CD14-positive monocyte (primary cell): ENCODE results near the gene RERE. TPM values are rescaled to one million over a fixed set of nuclear protein-coding genes. Genes with fewer than 3 reads are reported as not detected.

Experiments
- DNase-seq, 3 donors: peaks; one replicate each; pipeline ENCODE4 v3.0.0-alpha.2; 2011 to 2022
- H2AFZ ChIP-seq: 2 replicates; pipeline ENCODE4 v1.6.0; 2012; ENCODE audit warnings: mild to moderate bottlenecking, low read depth, low read length, inconsistent platforms; ENCODE audit not compliant: insufficient read depth, poor library complexity, severe bottlenecking
- H3K27ac ChIP-seq, 2 donors: 1 replicate in 1 of 2; 2 replicates in 1 of 2; pipeline ENCODE4 v1.5.1; 2012 to 2013; ENCODE audit warnings: low read length in 2 of 2, control low read depth in 1 of 2, inconsistent platforms in 1 of 2, low read depth in 1 of 2, mild to moderate bottlenecking in 1 of 2
- H3K27me3 ChIP-seq, 2 donors: one replicate each; pipeline versions ENCODE4 v1.6.0 to v1.6.1; 2011 to 2013; ENCODE audit warnings: low read length in 2 of 2; ENCODE audit not compliant: control insufficient read depth in 2 of 2, insufficient read depth in 2 of 2
- H3K36me3 ChIP-seq, 2 donors: replicated peaks in 1 of 2; 1 replicate in 1 of 2; 2 replicates in 1 of 2; pipeline versions ENCODE4 v1.5.1 to v1.6.1; 2012 to 2013; ENCODE audit warnings: low read length in 2 of 2, control low read depth in 1 of 2, inconsistent platforms in 1 of 2, mild to moderate bottlenecking in 1 of 2; ENCODE audit not compliant: insufficient read depth in 2 of 2, control insufficient read depth in 1 of 2
- H3K4me1 ChIP-seq, 2 donors: 1 replicate in 1 of 2; 2 replicates in 1 of 2; pipeline versions ENCODE4 v1.5.1 to v1.6.1; 2012 to 2013; ENCODE audit warnings: low read length in 2 of 2, control low read depth in 1 of 2, inconsistent platforms in 1 of 2, mild to moderate bottlenecking in 1 of 2, moderate library complexity in 1 of 2; ENCODE audit not compliant: insufficient read depth in 2 of 2, control insufficient read depth in 1 of 2
- H3K4me2 ChIP-seq: replicated peaks from 2 replicates; pipeline ENCODE3; 2012; ENCODE audit warnings: low read length, moderate library complexity, mild to moderate bottlenecking; ENCODE audit not compliant: poor library complexity, severe bottlenecking; ENCODE audit errors: extremely low read depth
- H3K4me3 ChIP-seq, 3 experiments: fragments of 200-600 bp in 1 of 3; sonication (generic) in 1 of 3; replicated peaks in 1 of 3; 1 replicate in 2 of 3; 2 replicates in 1 of 3; pipeline ENCODE4 v1.5.1; 2011 to 2013; ENCODE audit warnings: low read length in 3 of 3, mild to moderate bottlenecking in 3 of 3, control low read depth in 2 of 3, low read depth in 2 of 3, inconsistent platforms in 1 of 3, moderate library complexity in 1 of 3
- H3K79me2 ChIP-seq: 2 replicates; pipeline ENCODE4 v1.6.0; 2012; ENCODE audit warnings: mild to moderate bottlenecking, control low read depth, inconsistent platforms, low read length, moderate library complexity; ENCODE audit not compliant: insufficient read depth
- H3K9ac ChIP-seq: 2 replicates; pipeline ENCODE4 v1.6.0; 2017; ENCODE audit warnings: low read length, mild to moderate bottlenecking; ENCODE audit not compliant: insufficient read depth, poor library complexity, severe bottlenecking
- H3K9me3 ChIP-seq, 2 donors: replicated peaks in 1 of 2; 1 replicate in 1 of 2; 2 replicates in 1 of 2; pipeline versions ENCODE4 v1.5.1 to v1.6.1; 2012 to 2013; ENCODE audit warnings: low read length in 2 of 2, control low read depth in 1 of 2; ENCODE audit not compliant: control insufficient read depth in 1 of 2, insufficient read depth in 1 of 2
- H4K20me1 ChIP-seq: 2 replicates; pipeline ENCODE4 v1.6.0; 2012; ENCODE audit warnings: mild to moderate bottlenecking, low read length, control low read depth, moderate library complexity; ENCODE audit not compliant: insufficient read depth
- H3K27ac Mint-ChIP-seq, 7 donors: one replicate each; pipeline ENCODE4 v1.8.0; 2020; ENCODE audit warnings: mild to moderate bottlenecking in 7 of 7, mixed read lengths in 7 of 7, moderate library complexity in 6 of 7, inconsistent platforms in 2 of 7
- H3K27me3 Mint-ChIP-seq, 3 donors: one replicate each; pipeline ENCODE4 v1.8.0; 2021 to 2022; ENCODE audit warnings: low read depth in 3 of 3, mild to moderate bottlenecking in 3 of 3, mixed read lengths in 3 of 3, moderate library complexity in 3 of 3, inconsistent platforms in 1 of 3
- H3K36me3 Mint-ChIP-seq, 2 donors: one replicate each; pipeline ENCODE4 v1.8.0; 2020; ENCODE audit warnings: mixed read lengths in 2 of 2, inconsistent platforms in 1 of 2, mild to moderate bottlenecking in 1 of 2
- H3K4me1 Mint-ChIP-seq: one replicate; pipeline ENCODE4 v1.8.0; 2020; ENCODE audit warnings: mild to moderate bottlenecking, mixed read lengths
- H3K4me3 Mint-ChIP-seq, 2 donors: one replicate each; pipeline ENCODE4 v1.8.0; 2020; ENCODE audit warnings: mild to moderate bottlenecking in 2 of 2, mixed read lengths in 2 of 2, moderate library complexity in 1 of 2
- H3K9me3 Mint-ChIP-seq, 7 donors: one replicate each; pipeline ENCODE4 v1.8.0; 2020 to 2022; ENCODE audit warnings: mixed read lengths in 7 of 7, mild to moderate bottlenecking in 6 of 7, moderate library complexity in 6 of 7, inconsistent platforms in 2 of 7
- CTCF ChIP-seq: fragments of 200-600 bp; IDR thresholded peaks from one replicate; pipeline ENCODE4 v1.8.0; 2022; ENCODE audit warnings: antibody characterized with exemption, mild to moderate bottlenecking
- WGBS: methylation state at CpG from one replicate; pipeline ENCODE4 v1.1.5; 2013; ENCODE audit warnings: missing lambda C conversion rate; ENCODE audit not compliant: insufficient coverage; 5-methylcytosine and 5-hydroxymethylcytosine counted together
- intact Hi-C, 2 donors: fragments of 100-400 bp; cut with micrococcal nuclease; formaldehyde crosslinking; loops; one replicate each; pipeline versions ENCODE4 v1.15.0 to v1.15.1; 2023
- polyA plus RNA-seq, 3 donors: library from polyadenylated mRNA; depleted of rRNA in 1 of 3; unstranded in 2 of 3; stranded (reverse) in 1 of 3; fragments of 300-500 nt in 2 of 3; fragments of >200 nt in 1 of 3; fragmentation: Illumina TruSeq in 2 of 3; gene quantifications; 1 replicate in 2 of 3; 2 replicates in 1 of 3; pipeline ENCODE4 v1.2.3, GENCODE V29; 2012 to 2021

The RERE gene
- polyA plus RNA-seq, 3 donors, result 1.2 to 19.4 (median 3.8) TPM

GRCh38 chr1:8419172-8419571 is 398.3 kb downstream of the RERE start:
- no peak overlapping the region for H3K4me2 ChIP-seq
- H3K4me3 ChIP-seq, result no peak overlapping the region
- H3K27ac Mint-ChIP-seq, result no peak overlapping the region

GRCh38 chr1:8418301-8418700 is 399.1 kb downstream of the RERE start:
- Mint-ChIP-seq H3K36me3 (peaks cover 38 to 46% of the 10 kb centered on the region in 2 donors), H3K9me3 (no peaks in the 10 kb centered on the region), H3K4me1 (peaks cover 20% of the 10 kb centered on the region), H3K27me3 (no peaks in the 10 kb centered on the region), H3K4me3 (no peak overlapping the region), H3K27ac (peak overlapping the region in 5 of 7 donors; percentile 41 to 76 (median 57))
- DNase-seq, result no peak
- no peak overlapping the region for H2AFZ ChIP-seq
- intact Hi-C loops, result no loop called here
- H3K27me3 ChIP-seq, result no peaks in the 10 kb centered on the region
- H4K20me1 ChIP-seq, result peaks cover 83% of the 10 kb centered on the region
- H3K36me3 ChIP-seq, result peaks cover 46 to 78% of the 10 kb centered on the region in 2 donors
- H3K4me1 ChIP-seq, result peaks cover 46 to 63% of the 10 kb centered on the region in 2 donors
- H3K9ac ChIP-seq, result no peak overlapping the region
- H3K4me3 ChIP-seq, result no peak overlapping the region
- no peak overlapping the region for H3K4me2 ChIP-seq
- H3K79me2 ChIP-seq, result peaks cover 100% of the 10 kb centered on the region
- WGBS, result 100% methylated on average over 1 of the region's 4 CpGs
- H3K27ac ChIP-seq, result peak overlapping the region in 1 of 2 donors; percentile 63
- H3K9me3 ChIP-seq, result no peaks in the 10 kb centered on the region
- TF ChIP-seq CTCF, result no peak

More at GRCh38 chr1:8419172-8419571, 398.3 kb downstream of the RERE start:
- intact Hi-C loops, result no loop called here
- no peak for TF ChIP-seq CTCF
- H3K27ac ChIP-seq, result peak overlapping the region in 1 of 2 donors; percentile 63
- no peaks in the 10 kb centered on the region for H3K9me3 ChIP-seq
- H3K27me3 Mint-ChIP-seq, result no peaks in the 10 kb centered on the region
- H3K4me3 Mint-ChIP-seq, result no peak overlapping the region
- H2AFZ ChIP-seq, result no peak overlapping the region
- H3K4me1 ChIP-seq, result peaks cover 48 to 66% of the 10 kb centered on the region in 2 donors
- peaks cover 22% of the 10 kb centered on the region for H3K4me1 Mint-ChIP-seq
- H3K9me3 Mint-ChIP-seq, result no peaks in the 10 kb centered on the region
- 73% methylated on average over 2 of the region's 6 CpGs for WGBS
- H3K36me3 ChIP-seq, result peaks cover 41 to 69% of the 10 kb centered on the region in 2 donors
- peaks cover 74% of the 10 kb centered on the region for H4K20me1 ChIP-seq
- DNase-seq, result no peak
- peaks cover 30 to 37% of the 10 kb centered on the region in 2 donors for H3K36me3 Mint-ChIP-seq
- peaks cover 93% of the 10 kb centered on the region for H3K79me2 ChIP-seq
- H3K9ac ChIP-seq, result no peak overlapping the region
- no peaks in the 10 kb centered on the region for H3K27me3 ChIP-seq
